OCI-LY3 (cell line): ENCODE measurements around the gene OR4S1.
"Not testable (repeated sequence)": the region's sequence is repeated elsewhere in the genome, so short reads cannot be mapped to it uniquely, and the experiment has no call there.

Source experiments
- H2AFZ ChIP-seq: fragments of 200-600, 300-600 bp; shearing (Covaris generic); 2 replicates; pipeline ENCODE4 v1.6.0; 2014; ENCODE audit warnings: antibody characterized with exemption, low read depth, low read length
- H3K27ac ChIP-seq: fragments of 200-600, 300-600 bp; sonication (generic); 2 replicates; pipeline ENCODE4 v1.5.1; 2014; ENCODE audit warnings: mild to moderate bottlenecking, low read length, moderate library complexity, mixed read lengths
- H3K27me3 ChIP-seq: fragments of 200-600, 300-600 bp; sonication (generic); 2 replicates; pipeline ENCODE4 v1.6.1; 2014; ENCODE audit warnings: low read depth, low read length, mixed read lengths
- H3K36me3 ChIP-seq: fragments of 200-600, 300-600 bp; sonication (generic); replicated peaks from 2 replicates; pipeline ENCODE3; 2014; ENCODE audit warnings: low read depth, low read length, mixed read lengths
- H3K4me1 ChIP-seq: fragments of 300-600, 200-600 bp; sonication (generic); 2 replicates; pipeline ENCODE4 v1.6.1; 2014; ENCODE audit warnings: low read length, mixed read lengths
- H3K4me2 ChIP-seq: fragments of 200-600, 300-600 bp; sonication (generic); 2 replicates; pipeline ENCODE4 v1.6.1; 2014; ENCODE audit warnings: low read length, mixed read lengths
- H3K4me3 ChIP-seq: fragments of 300-600, 200-600 bp; sonication (generic); 2 replicates; pipeline ENCODE4 v1.5.1; 2014; ENCODE audit warnings: antibody characterized with exemption, mild to moderate bottlenecking, low read length, moderate library complexity
- H3K79me2 ChIP-seq: fragments of 300-600, 200-600 bp; shearing (Covaris generic); 2 replicates; pipeline ENCODE4 v1.6.1; 2014; ENCODE audit warnings: mild to moderate bottlenecking, low read length, mixed read lengths
- H3K9ac ChIP-seq: fragments of 300-600, 200-600 bp; shearing (Covaris generic); 2 replicates; pipeline ENCODE4 v1.6.0; 2014; ENCODE audit warnings: mild to moderate bottlenecking, low read length, moderate library complexity
- H3K9me3 ChIP-seq: fragments of 200-600, 300-600 bp; shearing (Covaris generic); 2 replicates; pipeline ENCODE4 v1.6.1; 2014; ENCODE audit warnings: low read length, mixed read lengths; ENCODE audit not compliant: insufficient read depth
- H4K20me1 ChIP-seq: fragments of 200-600, 300-600 bp; sonication (generic); 2 replicates; pipeline ENCODE4 v1.6.1; 2016; ENCODE audit warnings: low read length, mixed read lengths; ENCODE audit not compliant: insufficient read depth
- CTCF ChIP-seq: fragments of 200-600, 300-600 bp; sonication (generic); IDR thresholded peaks from 2 replicates; pipeline ENCODE4 v1.5.1; 2014; ENCODE audit warnings: antibody characterized with exemption, low read length, low read depth
- EZH2phosphoT487 ChIP-seq: fragments of 200-600 bp; shearing (Covaris generic); IDR thresholded peaks from 2 replicates; pipeline ENCODE4 v1.6.1; 2018; ENCODE audit warnings: antibody characterized with exemption, mixed run types, low read depth

Gene OR4S1

GRCh38 chr11:48341466-48341865 is 35.4 kb downstream of the OR4S1 start:
- H4K20me1 ChIP-seq = no peaks in the 10 kb centered on the region
- H3K9ac ChIP-seq = no peak overlapping the region
- H3K9me3 ChIP-seq = no peaks in the 10 kb centered on the region
- H3K4me1 ChIP-seq = peaks cover 4% of the 10 kb centered on the region
- no peaks in the 10 kb centered on the region for H3K79me2 ChIP-seq
- TF ChIP-seq CTCF (no peak), EZH2phosphoT487 (no peak)
- no peak overlapping the region for H3K27ac ChIP-seq
- no peak overlapping the region for H3K4me3 ChIP-seq
- H3K4me2 ChIP-seq = no peak overlapping the region
- H3K36me3 ChIP-seq = no peaks in the 10 kb centered on the region
- H3K27me3 ChIP-seq = no peaks in the 10 kb centered on the region
- H2AFZ ChIP-seq = no peak overlapping the region

GRCh38 chr11:48342505-48342904 is 36.5 kb downstream of the OR4S1 start:
- not testable (repeated sequence) for H3K27me3 ChIP-seq, H3K79me2 ChIP-seq, H3K36me3 ChIP-seq, H4K20me1 ChIP-seq, H3K27ac ChIP-seq, H3K9ac ChIP-seq, H3K4me1 ChIP-seq, H3K9me3 ChIP-seq, H3K4me2 ChIP-seq, H3K4me3 ChIP-seq, H2AFZ ChIP-seq

- not testable (repeated sequence) for H2AFZ ChIP-seq, H3K9ac ChIP-seq, H4K20me1 ChIP-seq, H3K79me2 ChIP-seq, H3K9me3 ChIP-seq, H3K27me3 ChIP-seq, H3K4me1 ChIP-seq, H3K4me2 ChIP-seq, H3K36me3 ChIP-seq, H3K27ac ChIP-seq, H3K4me3 ChIP-seq
Measured at GRCh38 chr11:48346286-48346685, 40.3 kb downstream of the OR4S1 start.

- H3K4me2 ChIP-seq = no peak overlapping the region
- no peak for TF ChIP-seq EZH2phosphoT487
- no peak for TF ChIP-seq CTCF
- no peaks in the 10 kb centered on the region for H4K20me1 ChIP-seq
- no peak overlapping the region for H3K27ac ChIP-seq
- H3K27me3 ChIP-seq = no peaks in the 10 kb centered on the region
- no peaks in the 10 kb centered on the region for H3K4me1 ChIP-seq
- no peaks in the 10 kb centered on the region for H3K79me2 ChIP-seq
- no peak overlapping the region for H2AFZ ChIP-seq
- no peaks in the 10 kb centered on the region for H3K9me3 ChIP-seq
- H3K4me3 ChIP-seq = no peak overlapping the region
- no peak overlapping the region for H3K9ac ChIP-seq
- H3K36me3 ChIP-seq = no peaks in the 10 kb centered on the region
Measured at GRCh38 chr11:48354013-48354412, 48.0 kb downstream of the OR4S1 start.

GRCh38 chr11:48354677-48355076 is 48.7 kb downstream of the OR4S1 start:
- Histone ChIP-seq H3K36me3 (no peaks in the 10 kb centered on the region), H3K9ac (no peak overlapping the region), H3K9me3 (no peaks in the 10 kb centered on the region), H3K4me1 (no peaks in the 10 kb centered on the region), H4K20me1 (no peaks in the 10 kb centered on the region), H3K79me2 (no peaks in the 10 kb centered on the region), H3K27ac (no peak overlapping the region), H3K27me3 (no peaks in the 10 kb centered on the region), H3K4me3 (no peak overlapping the region), H3K4me2 (no peak overlapping the region), H2AFZ (no peak overlapping the region)
- no peak for TF ChIP-seq EZH2phosphoT487
- no peak for TF ChIP-seq CTCF
